Measurements from ENCODE around the gene STOX2.

DNA sequence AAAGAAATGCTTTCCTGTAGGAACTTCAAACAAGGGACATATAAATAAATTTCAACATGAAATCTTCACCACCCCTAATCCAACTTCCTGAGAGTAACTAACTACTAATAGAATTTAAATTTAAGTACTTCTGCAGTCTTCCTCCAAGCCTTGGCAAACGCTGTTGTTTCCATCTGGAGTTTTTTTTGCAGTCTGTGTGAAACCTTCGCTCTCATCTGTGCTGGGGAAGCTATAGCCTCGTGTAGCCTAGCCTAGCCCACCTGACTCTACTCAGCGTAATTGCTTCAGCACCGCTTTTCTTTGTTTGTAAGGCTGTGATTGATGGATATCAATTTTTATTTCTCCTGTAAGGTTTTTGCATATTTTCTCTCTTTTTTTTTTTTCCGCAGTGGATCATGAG lies 30.9 kb downstream of the STOX2 start:
- TF ChIP-seq CTCF (IDR thresholded peaks at IDR 0.05) = no peak
- TF ChIP-seq POLR2A (IDR thresholded peaks at IDR 0.05) = no peak
- TF ChIP-seq EP300 (IDR thresholded peaks at IDR 0.05) = no peak
